HepG2 (cell line): ENCODE measurements around the gene LIME1. TPM values are rescaled to one million over a fixed set of nuclear protein-coding genes. Genes with fewer than 3 reads are reported as not detected.

Experiments
- DR1 ChIP-seq: sonication (generic); formaldehyde crosslinking; IDR thresholded peaks from 2 replicates; pipeline ENCODE4 v1.8.0; 2021; ENCODE audit warnings: mild to moderate bottlenecking, missing genetic modification reagents, inconsistent platforms
- GATA4 ChIP-seq: sonication (generic); IDR thresholded peaks from 2 replicates; pipeline ENCODE4 v1.6.1; 2016; ENCODE audit warnings: antibody characterized with exemption, low read depth, borderline replicate concordance
- JUND ChIP-seq: sonication (generic); formaldehyde crosslinking; IDR thresholded peaks from 2 replicates; pipeline ENCODE4 v1.8.0; 2022; ENCODE audit warnings: mild to moderate bottlenecking, missing genetic modification reagents
- MEF2D ChIP-seq: sonication (generic); formaldehyde crosslinking; IDR thresholded peaks from 2 replicates; pipeline ENCODE4 v1.5.1; 2020; ENCODE audit warnings: mild to moderate bottlenecking, missing genetic modification reagents
- NFATC3 ChIP-seq: sonication (generic); formaldehyde crosslinking; IDR thresholded peaks from 2 replicates; pipeline ENCODE4 v1.5.1; 2020; ENCODE audit warnings: mild to moderate bottlenecking, missing genetic modification reagents
- NRL ChIP-seq: sonication (generic); formaldehyde crosslinking; IDR thresholded peaks from 2 replicates; pipeline ENCODE4 v1.5.0; 2020; ENCODE audit warnings: missing genetic modification reagents, mild to moderate bottlenecking, moderate library complexity, borderline replicate concordance
- SCMH1 ChIP-seq: sonication (generic); formaldehyde crosslinking; IDR thresholded peaks from 2 replicates; pipeline ENCODE4 v1.9.0; 2021; ENCODE audit warnings: missing genetic modification reagents, mild to moderate bottlenecking, borderline replicate concordance
- SMYD3 ChIP-seq: sonication (generic); formaldehyde crosslinking; IDR thresholded peaks from 2 replicates; pipeline ENCODE4 v1.8.1; 2023; ENCODE audit warnings: mild to moderate bottlenecking, missing genetic modification reagents
- SNAPC5 ChIP-seq: sonication (generic); formaldehyde crosslinking; IDR thresholded peaks from 2 replicates; pipeline ENCODE4 v1.8.1; 2023; ENCODE audit warnings: mild to moderate bottlenecking, missing genetic modification reagents, borderline replicate concordance
- SP5 ChIP-seq: IDR thresholded peaks from 2 replicates; pipeline ENCODE4 v1.6.1; 2016; ENCODE audit warnings: low read depth, borderline replicate concordance
- SRY ChIP-seq: sonication (generic); formaldehyde crosslinking; IDR thresholded peaks from 2 replicates; pipeline ENCODE4 v1.8.0; 2022; ENCODE audit warnings: mild to moderate bottlenecking, missing genetic modification reagents
- STAT5B ChIP-seq: sonication (generic); formaldehyde crosslinking; IDR thresholded peaks from 2 replicates; pipeline ENCODE4 v1.4.0; 2020; ENCODE audit warnings: missing genetic modification reagents
- TFAP4 ChIP-seq: sonication (generic); IDR thresholded peaks from 2 replicates; pipeline ENCODE4 v1.6.1; 2016; ENCODE audit warnings: low read depth, borderline replicate concordance
- ZBTB37 ChIP-seq: sonication (generic); formaldehyde crosslinking; IDR thresholded peaks from 2 replicates; pipeline ENCODE4 v1.4.0; 2020; ENCODE audit warnings: mild to moderate bottlenecking, missing genetic modification reagents
- ZNF121 ChIP-seq: sonication (generic); formaldehyde crosslinking; IDR thresholded peaks from 2 replicates; pipeline ENCODE4 v1.5.0; 2020; ENCODE audit warnings: mild to moderate bottlenecking, missing genetic modification reagents
- ZNF234 ChIP-seq: sonication (generic); formaldehyde crosslinking; conservative IDR thresholded peaks from 2 replicates; pipeline ENCODE4 v1.5.1; 2020; ENCODE audit warnings: mild to moderate bottlenecking, missing genetic modification reagents
- ZNF772 ChIP-seq: sonication (generic); formaldehyde crosslinking; IDR thresholded peaks from 2 replicates; pipeline ENCODE4 v1.5.0; 2020; ENCODE audit warnings: mild to moderate bottlenecking, missing genetic modification reagents
- ZSCAN20 ChIP-seq: sonication (generic); formaldehyde crosslinking; IDR thresholded peaks from 2 replicates; pipeline ENCODE4 v1.4.0; 2020; ENCODE audit warnings: missing genetic modification reagents, mild to moderate bottlenecking, borderline replicate concordance
- ZSCAN29 ChIP-seq: sonication (generic); formaldehyde crosslinking; conservative IDR thresholded peaks from 2 replicates; pipeline ENCODE4 v1.4.0; 2020; ENCODE audit warnings: mild to moderate bottlenecking, missing genetic modification reagents
- ZZZ3 ChIP-seq: sonication (generic); formaldehyde crosslinking; IDR thresholded peaks from 2 replicates; pipeline ENCODE4 v1.4.0; 2020; ENCODE audit warnings: missing genetic modification reagents, mild to moderate bottlenecking, borderline replicate concordance
- polyA plus RNA-seq, 8 experiments: library from polyadenylated mRNA; depleted of rRNA in 3 of 8; stranded (reverse) in 7 of 8; unstranded in 1 of 8; fragments of >200 nt; fragmentation: Illumina TruSeq in 4 of 8; extraction: Trizol in 4 of 8; gene quantifications; 2 replicates each; pipeline versions ENCODE4 v1.2.1 to v1.2.3, GENCODE V29; 2011 to 2016; ENCODE audit warnings: low read depth in 4 of 8, missing spikeins in 1 of 8, mixed read lengths in 1 of 8; ENCODE audit not compliant: insufficient read depth in 1 of 8
- total RNA-seq, 5 experiments: library from RNA; depleted of rRNA; stranded (reverse); fragments of >200 nt; fragmentation: Illumina TruSeq; extraction: Trizol; gene quantifications; 2 replicates each; pipeline ENCODE4 v1.2.3, GENCODE V29; 2016; ENCODE audit warnings: low read depth in 1 of 5
- TF ChIP-seq, protein P1 (sequence below): sonication (generic); formaldehyde crosslinking; IDR thresholded peaks from 2 replicates; pipeline ENCODE4 v1.9.0; 2021; ENCODE audit warnings: missing genetic modification reagents, borderline replicate concordance
- TF ChIP-seq, protein P2 (sequence below): sonication (generic); formaldehyde crosslinking; IDR thresholded peaks from 2 replicates; pipeline ENCODE4 v1.4.0; 2020; ENCODE audit warnings: missing genetic modification reagents

The LIME1 gene
- total and polyA plus RNA-seq, 2 of the 13 experiments (the other 11 are each of a cell fraction or from before 2014, with no cell fraction given), result 13.0 to 61.5 TPM

- TF ChIP-seq NRL (no peak; the same call in 1 of the 2 replicates), JUND (CRISPR knock-in tag) (no peak), ZZZ3 (CRISPR knock-in tag) (no peak; the same call in 1 of the 2 replicates), SRY (CRISPR knock-in tag) (peak; percentile 53), ZNF121 (CRISPR knock-in tag) (no peak; the same call in 1 of the 2 replicates), GATA4 (no peak), SNAPC5 (CRISPR knock-in tag) (no peak; the same call in 1 of the 2 replicates), ZSCAN20 (CRISPR knock-in tag) (no peak), SCMH1 (no peak), NFATC3 (CRISPR knock-in tag) (no peak), ZBTB37 (CRISPR knock-in tag) (peak; percentile 64; the same call in 1 of the 2 replicates), ZNF772 (CRISPR knock-in tag) (peak; percentile 82; the same call in 1 of the 2 replicates), SMYD3 (CRISPR knock-in tag) (no peak), SP5 (CRISPR knock-in tag) (no peak; the same call in 1 of the 2 replicates), STAT5B (CRISPR knock-in tag) (no peak), TFAP4 (peak; percentile 7; the same call in 1 of the 2 replicates), MEF2D (no peak), DR1 (peak; percentile 57), ZSCAN29 (CRISPR knock-in tag) (peak; percentile 21; the same call in 1 of the 2 replicates), ZNF234 (CRISPR knock-in tag) (no peak)
- TF ChIP-seq, protein P1, sequence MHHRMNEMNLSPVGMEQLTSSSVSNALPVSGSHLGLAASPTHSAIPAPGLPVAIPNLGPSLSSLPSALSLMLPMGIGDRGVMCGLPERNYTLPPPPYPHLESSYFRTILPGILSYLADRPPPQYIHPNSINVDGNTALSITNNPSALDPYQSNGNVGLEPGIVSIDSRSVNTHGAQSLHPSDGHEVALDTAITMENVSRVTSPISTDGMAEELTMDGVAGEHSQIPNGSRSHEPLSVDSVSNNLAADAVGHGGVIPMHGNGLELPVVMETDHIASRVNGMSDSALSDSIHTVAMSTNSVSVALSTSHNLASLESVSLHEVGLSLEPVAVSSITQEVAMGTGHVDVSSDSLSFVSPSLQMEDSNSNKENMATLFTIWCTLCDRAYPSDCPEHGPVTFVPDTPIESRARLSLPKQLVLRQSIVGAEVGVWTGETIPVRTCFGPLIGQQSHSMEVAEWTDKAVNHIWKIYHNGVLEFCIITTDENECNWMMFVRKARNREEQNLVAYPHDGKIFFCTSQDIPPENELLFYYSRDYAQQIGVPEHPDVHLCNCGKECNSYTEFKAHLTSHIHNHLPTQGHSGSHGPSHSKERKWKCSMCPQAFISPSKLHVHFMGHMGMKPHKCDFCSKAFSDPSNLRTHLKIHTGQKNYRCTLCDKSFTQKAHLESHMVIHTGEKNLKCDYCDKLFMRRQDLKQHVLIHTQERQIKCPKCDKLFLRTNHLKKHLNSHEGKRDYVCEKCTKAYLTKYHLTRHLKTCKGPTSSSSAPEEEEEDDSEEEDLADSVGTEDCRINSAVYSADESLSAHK (CRISPR knock-in tag), result peak; percentile 37; the same call in 1 of the 2 replicates
- TF ChIP-seq, protein P2, sequence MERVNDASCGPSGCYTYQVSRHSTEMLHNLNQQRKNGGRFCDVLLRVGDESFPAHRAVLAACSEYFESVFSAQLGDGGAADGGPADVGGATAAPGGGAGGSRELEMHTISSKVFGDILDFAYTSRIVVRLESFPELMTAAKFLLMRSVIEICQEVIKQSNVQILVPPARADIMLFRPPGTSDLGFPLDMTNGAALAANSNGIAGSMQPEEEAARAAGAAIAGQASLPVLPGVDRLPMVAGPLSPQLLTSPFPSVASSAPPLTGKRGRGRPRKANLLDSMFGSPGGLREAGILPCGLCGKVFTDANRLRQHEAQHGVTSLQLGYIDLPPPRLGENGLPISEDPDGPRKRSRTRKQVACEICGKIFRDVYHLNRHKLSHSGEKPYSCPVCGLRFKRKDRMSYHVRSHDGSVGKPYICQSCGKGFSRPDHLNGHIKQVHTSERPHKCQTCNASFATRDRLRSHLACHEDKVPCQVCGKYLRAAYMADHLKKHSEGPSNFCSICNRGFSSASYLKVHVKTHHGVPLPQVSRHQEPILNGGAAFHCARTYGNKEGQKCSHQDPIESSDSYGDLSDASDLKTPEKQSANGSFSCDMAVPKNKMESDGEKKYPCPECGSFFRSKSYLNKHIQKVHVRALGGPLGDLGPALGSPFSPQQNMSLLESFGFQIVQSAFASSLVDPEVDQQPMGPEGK (CRISPR knock-in tag), result peak; percentile 67
These were observed 630 bp downstream of the LIME1 start (continued) for GRCh38 chr20:63736893-63737694.
